Airway epithelial cell (primary cell): Measurements from ENCODE around the gene LIPT2. TPM values are rescaled to one million over a fixed set of nuclear protein-coding genes. Genes with fewer than 3 reads are reported as not detected.

Experiments
- total RNA-seq: library from RNA; depleted of rRNA; stranded (reverse); fragments of >200 nt; gene quantifications from 2 replicates; pipeline ENCODE4 v1.2.3, GENCODE V29; 2015

LIPT2 gene
- 1.5 and 4.4 TPM in 2 replicates for total RNA-seq

GRCh38 chr11:74492974-74493790, at the start of gene LIPT2:
Gene LIPT2, minus strand, starts transcription at chr11:74493724. Its CDS starts 21 bp downstream, at chr11:74493703.

DNA sequence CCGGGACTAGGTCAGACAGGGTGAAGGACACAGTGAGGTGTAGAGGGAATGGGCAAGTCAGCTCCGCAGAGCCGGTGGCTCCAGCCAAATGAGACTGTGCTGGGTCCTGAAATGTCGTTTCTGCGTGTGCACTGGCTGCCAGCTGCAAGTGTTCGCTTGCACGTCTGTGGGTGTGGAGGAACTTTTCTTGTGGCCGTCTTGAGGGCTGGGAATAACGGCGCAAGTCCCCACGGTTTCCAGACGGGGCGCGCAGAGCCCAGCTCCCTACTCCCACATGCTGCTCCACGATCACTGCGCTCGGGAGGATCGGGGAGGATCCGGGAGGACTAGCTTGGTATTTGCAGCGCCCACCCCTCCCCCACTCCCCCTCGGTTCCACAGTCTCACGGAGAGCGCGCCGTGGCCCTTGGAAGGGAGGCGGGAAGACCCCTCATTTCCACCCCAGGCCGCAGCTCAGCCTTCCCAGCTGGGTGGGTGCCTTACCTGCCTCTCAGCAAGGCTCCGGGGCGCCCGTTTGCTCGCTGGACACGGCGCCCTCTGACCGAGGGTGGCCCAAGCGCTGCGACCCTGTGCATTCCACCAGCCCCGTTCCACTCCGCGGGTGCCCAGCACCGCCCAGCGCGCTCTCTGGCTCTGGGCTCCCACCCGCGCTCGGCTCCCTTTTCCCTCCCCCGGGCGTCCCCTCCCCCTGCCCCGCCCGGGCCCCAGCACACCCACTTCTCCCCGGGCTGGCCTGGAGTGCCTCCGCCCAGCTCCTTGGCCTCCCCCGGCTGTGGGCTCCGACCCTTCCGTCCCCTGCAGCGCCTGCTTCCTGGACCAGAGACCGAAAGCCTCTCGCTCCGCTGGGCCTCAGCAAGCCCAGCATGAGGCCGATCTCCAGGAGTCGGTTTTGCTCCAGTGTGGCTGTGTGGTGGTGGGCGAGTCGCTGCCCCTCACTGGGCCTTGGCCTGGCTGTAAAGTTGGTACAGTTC, 26.3 kb downstream of the LIPT2 start, which contains the start of gene KCNE3:
TSS of gene KCNE3 (minus strand) at position 634 of the 970 bp plus-strand sequence. CDS start 9,986 bp downstream, outside the sequence.

Other genes with a start within 250 kb of the LIPT2 start
- gene P4HA3, start 182.1 kb downstream of the LIPT2 start, total RNA-seq = 0.09 and 0.71 TPM in 2 replicates
- 1.4 and 2.0 TPM in 2 replicates for gene PGM2L1, start 95.3 kb downstream of the LIPT2 start, total RNA-seq
- not detected in 2 replicates for gene KCNE3, start 26.2 kb downstream of the LIPT2 start, total RNA-seq
- gene POLD3, start 98.9 kb upstream of the LIPT2 start, total RNA-seq = 8.5 and 9.5 TPM in 2 replicates
- gene CHRDL2, start 237.7 kb upstream of the LIPT2 start, total RNA-seq = not detected in 2 replicates